HG03469 (cell line): ENCODE results near the gene CC2D1A.

ENCODE experiments used
- ATAC-seq: cut with Tn5 transposase; IDR thresholded peaks from one replicate; pipeline ENCODE4 v1.9.1; 2021; ENCODE audit warnings: mild to moderate bottlenecking, moderate library complexity, moderate number of reproducible peaks; ENCODE audit not compliant: unreplicated experiment

CC2D1A gene

GRCh38 chr19:13932911-13933393 is 27.0 kb downstream of the CC2D1A start:
- no peak for ATAC-seq

GRCh38 chr19:13934785-13935109 is 28.7 kb downstream of the CC2D1A start:
- ATAC-seq: no peak

GRCh38 chr19:13935765-13936510 is 29.9 kb downstream of the CC2D1A start:
- no peak for ATAC-seq

- no peak for ATAC-seq
These were observed 31.7 kb downstream of the CC2D1A start for GRCh38 chr19:13937479-13938300.

- no peak for ATAC-seq
These were observed 32.5 kb downstream of the CC2D1A start, which contains the start of gene PODNL1 for GRCh38 chr19:13938301-13939064. Gene PODNL1 (minus strand): TSS chr19:13938417. CDS start chr19:13938181, 236 bp downstream.

GRCh38 chr19:13942023-13942684 is 36.2 kb downstream of the CC2D1A start:
- no peak for ATAC-seq

- ATAC-seq: no peak
These were observed 40.4 kb downstream of the CC2D1A start for GRCh38 chr19:13946414-13946813.

- ATAC-seq: no peak
These were observed 45.0 kb downstream of the CC2D1A start for GRCh38 chr19:13951043-13951442.

- no peak for ATAC-seq
These were observed 45.8 kb downstream of the CC2D1A start for GRCh38 chr19:13951799-13952153.

GRCh38 chr19:13952154-13952930 is 46.3 kb downstream of the CC2D1A start, which contains the start of gene DCAF15:
Gene DCAF15 (plus strand): TSS chr19:13952509. CDS start chr19:13952513, 4 bp downstream.
- ATAC-seq: peak; percentile 77

GRCh38 chr19:13952931-13953531 is 47.0 kb downstream of the CC2D1A start:
- ATAC-seq: no peak

GRCh38 chr19:13954185-13954584 is 48.2 kb downstream of the CC2D1A start:
- no peak for ATAC-seq

GRCh38 chr19:13955662-13956364 is 49.8 kb downstream of the CC2D1A start:
- ATAC-seq: no peak

GRCh38 chr19:13956365-13956744 is 50.4 kb downstream of the CC2D1A start:
- ATAC-seq: no peak

- no peak for ATAC-seq
These were observed 51.0 kb downstream of the CC2D1A start for GRCh38 chr19:13957051-13957450.

- no peak for ATAC-seq
These were observed 52.0 kb downstream of the CC2D1A start for GRCh38 chr19:13958043-13958442.

GRCh38 chr19:13959141-13959961 is 53.4 kb downstream of the CC2D1A start:
- no peak for ATAC-seq
